Ishikawa (cell line): ENCODE measurements around the gene DCANP1.

Experiments
- CEBPB ChIP-seq: IDR thresholded peaks from 2 replicates; pipeline ENCODE4 v1.6.1; 2012
- CREB1 ChIP-seq: IDR thresholded peaks from 2 replicates; pipeline ENCODE4 v1.6.1; 2012; ENCODE audit warnings: low read depth
- EGR1 ChIP-seq: IDR thresholded peaks from 2 replicates; pipeline ENCODE4 v1.6.1; 2012
- EP300 ChIP-seq: IDR thresholded peaks from 2 replicates; pipeline ENCODE4 v1.6.1; 2012; ENCODE audit warnings: borderline replicate concordance
- FOXM1 ChIP-seq: IDR thresholded peaks from 2 replicates; pipeline ENCODE4 v1.6.1; 2012; ENCODE audit warnings: low read depth, borderline replicate concordance
- MAX ChIP-seq: IDR thresholded peaks from 2 replicates; pipeline ENCODE4 v1.6.1; 2012
- NFIC ChIP-seq: IDR thresholded peaks from 2 replicates; pipeline ENCODE4 v1.6.1; 2012
- RAD21 ChIP-seq: IDR thresholded peaks from 2 replicates; pipeline ENCODE4 v1.6.1; 2012; ENCODE audit warnings: low read depth
- REST ChIP-seq: IDR thresholded peaks from 2 replicates; pipeline ENCODE4 v1.6.1; 2012; ENCODE audit warnings: low read depth, mild to moderate bottlenecking
- TAF1 ChIP-seq: IDR thresholded peaks from 2 replicates; pipeline ENCODE4 v1.6.1; 2012; ENCODE audit warnings: low read depth, mild to moderate bottlenecking
- TCF12 ChIP-seq: IDR thresholded peaks from 2 replicates; pipeline ENCODE4 v1.6.1; 2012; ENCODE audit warnings: low read depth
- TEAD4 ChIP-seq: IDR thresholded peaks from 2 replicates; pipeline ENCODE4 v1.6.1; 2012
- USF1 ChIP-seq: IDR thresholded peaks from 2 replicates; pipeline ENCODE4 v1.6.1; 2012
- YY1 ChIP-seq: IDR thresholded peaks from 2 replicates; pipeline ENCODE4 v1.6.1; 2012; ENCODE audit warnings: low read depth
- ZBTB7A ChIP-seq: IDR thresholded peaks from 2 replicates; pipeline ENCODE4 v1.6.1; 2012; ENCODE audit warnings: low read depth

The DCANP1 gene

GRCh38 chr5:135467051-135467625, 20.0 kb upstream of the DCANP1 start:
- TF ChIP-seq FOXM1: no peak
- no peak for TF ChIP-seq ZBTB7A
- no peak for TF ChIP-seq TAF1
- no peak for TF ChIP-seq YY1
- no peak for TF ChIP-seq TEAD4
- no peak for TF ChIP-seq RAD21
- TF ChIP-seq CEBPB: no peak
- TF ChIP-seq NFIC: no peak
- TF ChIP-seq TCF12: no peak

GRCh38 chr5:135466178-135467050, 19.3 kb upstream of the DCANP1 start:
- TF ChIP-seq CREB1 (no peak), RAD21 (peak; percentile 87), YY1 (no peak)

- no peak for TF ChIP-seq USF1
- no peak for TF ChIP-seq YY1
- no peak for TF ChIP-seq EP300
- no peak for TF ChIP-seq REST
Observed at GRCh38 chr5:135465391-135466122, 18.4 kb upstream of the DCANP1 start.

- TF ChIP-seq CEBPB (no peak), FOXM1 (no peak), EGR1 (no peak), RAD21 (peak; percentile 69), TAF1 (no peak), MAX (no peak)
Observed at GRCh38 chr5:135462304-135462703, 15.2 kb upstream of the DCANP1 start.

- TF ChIP-seq YY1 (no peak), REST (no peak), FOXM1 (no peak), MAX (no peak), TCF12 (no peak)
Observed at GRCh38 chr5:135461481-135462151, 14.5 kb upstream of the DCANP1 start.

GRCh38 chr5:135460246-135461033, 13.3 kb upstream of the DCANP1 start:
- no peak for TF ChIP-seq USF1
- TF ChIP-seq YY1: no peak
- TF ChIP-seq CREB1: no peak
- TF ChIP-seq NFIC: no peak
- TF ChIP-seq EGR1: no peak
- TF ChIP-seq TAF1: no peak
- no peak for TF ChIP-seq ZBTB7A
- TF ChIP-seq MAX: no peak
- no peak for TF ChIP-seq REST
- no peak for TF ChIP-seq EP300
- no peak for TF ChIP-seq CEBPB
- no peak for TF ChIP-seq TEAD4
- no peak for TF ChIP-seq TCF12
